ENCODE measurements around the gene MORN2. TPM values are rescaled to one million over a fixed set of nuclear protein-coding genes. Genes with fewer than 3 reads are reported as not detected.
A peak's percentile ranks its signal among the peaks of the same experiment; 100 is the strongest.

The MORN2 gene
- total and polyA plus RNA-seq, 2 experiments from 2014 or later = 38.5 to 57.6 TPM

GRCh38 chr2:38876407-38876806 is 631 bp downstream of the MORN2 start:
- TF ChIP-seq EZH2phosphoT487 (IDR thresholded peaks at IDR 0.05; ENCODE audit: insufficient read depth, low read depth) (no peak), EZH2 (IDR thresholded peaks at IDR 0.05; ENCODE audit: insufficient read depth, poor library complexity, severe bottlenecking) (no peak)
- peak overlapping the region; percentile 100 for H2AFZ ChIP-seq
- peak overlapping the region; percentile 94 for H3K4me2 ChIP-seq (ENCODE audit: unreplicated experiment)
- H3K79me2 ChIP-seq (ENCODE audit: insufficient read depth) = peaks cover 50% of the 10 kb centered on the region
- H3K9me2 ChIP-seq (ENCODE audit: insufficient read depth) = no peaks in the 10 kb centered on the region
- peak overlapping the region; percentile 74; the same call in 1 of the 2 replicates for H3K27ac ChIP-seq
- peaks cover 6% of the 10 kb centered on the region; the same call in 1 of the 2 replicates for H3K4me1 ChIP-seq (ENCODE audit: insufficient read depth)
- peak; percentile 27 for DNase-seq
- H3K27me3 ChIP-seq (replicated peaks; ENCODE audit: insufficient read depth) = no peaks in the 10 kb centered on the region
- H3K9me3 ChIP-seq (ENCODE audit: low read depth) = no peaks in the 10 kb centered on the region
- no peaks in the 10 kb centered on the region for H3K36me3 ChIP-seq (ENCODE audit: low read depth)
- peak overlapping the region; percentile 95 for H3K4me3 ChIP-seq
- peak overlapping the region; percentile 90 for H3K9ac ChIP-seq
- no peaks in the 10 kb centered on the region for H4K20me1 ChIP-seq (ENCODE audit: insufficient read depth)
- 1 to 4% methylated on average over 10 of the region's 10 CpGs for WGBS, 2 experiments (ENCODE audit: low coverage in 1 of 2, low lambda C conversion rate in 2 of 2, missing lambda C conversion rate in 2 of 2)
- in situ Hi-C loops (cut with MboI) = no loop called here
- H3F3A ChIP-seq (ENCODE audit: insufficient read depth) = no peaks in the 10 kb centered on the region

GRCh38 chr2:38886063-38886462 is 10.3 kb downstream of the MORN2 start:
- H3K4me2 ChIP-seq (ENCODE audit: unreplicated experiment) = no peak overlapping the region
- H2AFZ ChIP-seq = no peak overlapping the region
- no peaks in the 10 kb centered on the region for H3K27me3 ChIP-seq (replicated peaks; ENCODE audit: insufficient read depth)
- TF ChIP-seq EZH2 (IDR thresholded peaks at IDR 0.05; ENCODE audit: insufficient read depth, poor library complexity, severe bottlenecking) = no peak
- no peak for TF ChIP-seq EZH2phosphoT487 (IDR thresholded peaks at IDR 0.05; ENCODE audit: insufficient read depth, low read depth)
- H4K20me1 ChIP-seq (ENCODE audit: insufficient read depth) = no peaks in the 10 kb centered on the region
- H3K36me3 ChIP-seq (ENCODE audit: low read depth) = no peaks in the 10 kb centered on the region
- H3K79me2 ChIP-seq (ENCODE audit: insufficient read depth) = no peaks in the 10 kb centered on the region
- no peaks in the 10 kb centered on the region for H3K4me1 ChIP-seq (ENCODE audit: insufficient read depth)
- no peaks in the 10 kb centered on the region for H3K9me3 ChIP-seq (ENCODE audit: low read depth)
- no peak overlapping the region for H3K4me3 ChIP-seq
- no peak for DNase-seq
- H3K9me2 ChIP-seq (ENCODE audit: insufficient read depth) = no peaks in the 10 kb centered on the region
- no peak overlapping the region for H3K9ac ChIP-seq
- in situ Hi-C loops (cut with MboI) = no loop called here
- no peaks in the 10 kb centered on the region for H3F3A ChIP-seq (ENCODE audit: insufficient read depth)
- no peak overlapping the region for H3K27ac ChIP-seq

GRCh38 chr2:38887347-38887746 is 11.6 kb downstream of the MORN2 start:
- Histone ChIP-seq H3F3A (ENCODE audit: insufficient read depth) (no peaks in the 10 kb centered on the region), H3K27me3 (replicated peaks; ENCODE audit: insufficient read depth) (no peaks in the 10 kb centered on the region), H3K79me2 (ENCODE audit: insufficient read depth) (no peaks in the 10 kb centered on the region), H3K4me2 (ENCODE audit: unreplicated experiment) (no peak overlapping the region), H3K9me2 (ENCODE audit: insufficient read depth) (no peaks in the 10 kb centered on the region), H3K9ac (no peak overlapping the region), H3K27ac (no peak overlapping the region), H3K9me3 (ENCODE audit: low read depth) (no peaks in the 10 kb centered on the region), H4K20me1 (ENCODE audit: insufficient read depth) (no peaks in the 10 kb centered on the region), H3K36me3 (ENCODE audit: low read depth) (no peaks in the 10 kb centered on the region), H2AFZ (no peak overlapping the region), H3K4me3 (no peak overlapping the region), H3K4me1 (ENCODE audit: insufficient read depth) (no peaks in the 10 kb centered on the region)
- in situ Hi-C loops (cut with MboI) = no loop called here
- WGBS, 2 experiments (ENCODE audit: low coverage in 1 of 2, low lambda C conversion rate in 2 of 2, missing lambda C conversion rate in 2 of 2) = 95 to 96% methylated on average over 4 of the region's 4 CpGs
- no peak for TF ChIP-seq EZH2 (IDR thresholded peaks at IDR 0.05; ENCODE audit: insufficient read depth, poor library complexity, severe bottlenecking)
- TF ChIP-seq EZH2phosphoT487 (IDR thresholded peaks at IDR 0.05; ENCODE audit: insufficient read depth, low read depth) = no peak
- no peak for DNase-seq

- 100% methylated on average over 1 of the region's 1 CpG for WGBS, 2 experiments (ENCODE audit: low coverage in 1 of 2, low lambda C conversion rate in 2 of 2, missing lambda C conversion rate in 2 of 2)
- no peaks in the 10 kb centered on the region for H3K9me3 ChIP-seq (ENCODE audit: low read depth)
- in situ Hi-C loops (cut with MboI) = no loop called here
Observed at GRCh38 chr2:38887902-38888554, 12.3 kb downstream of the MORN2 start.

GRCh38 chr2:38889045-38889444 is 13.3 kb downstream of the MORN2 start:
- Histone ChIP-seq H3K27me3 (replicated peaks; ENCODE audit: insufficient read depth) (no peaks in the 10 kb centered on the region), H4K20me1 (ENCODE audit: insufficient read depth) (no peaks in the 10 kb centered on the region), H3K9me2 (ENCODE audit: insufficient read depth) (no peaks in the 10 kb centered on the region), H3K4me3 (no peak overlapping the region), H3K36me3 (ENCODE audit: low read depth) (no peaks in the 10 kb centered on the region), H3K4me1 (ENCODE audit: insufficient read depth) (no peaks in the 10 kb centered on the region), H3K9ac (no peak overlapping the region), H3F3A (ENCODE audit: insufficient read depth) (no peaks in the 10 kb centered on the region), H3K79me2 (ENCODE audit: insufficient read depth) (no peaks in the 10 kb centered on the region), H3K4me2 (ENCODE audit: unreplicated experiment) (no peak overlapping the region), H3K27ac (no peak overlapping the region), H3K9me3 (ENCODE audit: low read depth) (no peaks in the 10 kb centered on the region), H2AFZ (no peak overlapping the region)
- in situ Hi-C loops (cut with MboI) = no loop called here
- DNase-seq = no peak
- no peak for TF ChIP-seq EZH2 (IDR thresholded peaks at IDR 0.05; ENCODE audit: insufficient read depth, poor library complexity, severe bottlenecking)
- TF ChIP-seq EZH2phosphoT487 (IDR thresholded peaks at IDR 0.05; ENCODE audit: insufficient read depth, low read depth) = no peak

More at GRCh38 chr2:38887902-38888554, 12.3 kb downstream of the MORN2 start:
- no peak overlapping the region for H2AFZ ChIP-seq
- no peak overlapping the region for H3K27ac ChIP-seq
- no peaks in the 10 kb centered on the region for H3K79me2 ChIP-seq (ENCODE audit: insufficient read depth)
- H3F3A ChIP-seq (ENCODE audit: insufficient read depth) = no peaks in the 10 kb centered on the region
- no peaks in the 10 kb centered on the region for H3K36me3 ChIP-seq (ENCODE audit: low read depth)
- H3K27me3 ChIP-seq (replicated peaks; ENCODE audit: insufficient read depth) = no peaks in the 10 kb centered on the region
- H3K4me3 ChIP-seq = no peak overlapping the region
- H3K9me2 ChIP-seq (ENCODE audit: insufficient read depth) = no peaks in the 10 kb centered on the region
- TF ChIP-seq EZH2 (IDR thresholded peaks at IDR 0.05; ENCODE audit: insufficient read depth, poor library complexity, severe bottlenecking) (no peak), EZH2phosphoT487 (IDR thresholded peaks at IDR 0.05; ENCODE audit: insufficient read depth, low read depth) (no peak)
- H4K20me1 ChIP-seq (ENCODE audit: insufficient read depth) = no peaks in the 10 kb centered on the region
- no peak overlapping the region for H3K9ac ChIP-seq
- no peak overlapping the region for H3K4me2 ChIP-seq (ENCODE audit: unreplicated experiment)
- no peak for DNase-seq
- H3K4me1 ChIP-seq (ENCODE audit: insufficient read depth) = no peaks in the 10 kb centered on the region

All from GM23248 (cell line).